K562 (cell line): ENCODE results near the gene TMLHE. TPM values are rescaled to one million over a fixed set of nuclear protein-coding genes. Genes with fewer than 3 reads are reported as not detected.

Source experiments
- E2F5 ChIP-seq: sonication (generic); formaldehyde crosslinking; IDR thresholded peaks from 2 replicates; pipeline ENCODE4 v1.8.0; 2022; ENCODE audit warnings: mild to moderate bottlenecking, missing genetic modification reagents
- ETV1 ChIP-seq: fragments of 450-650 bp; conservative IDR thresholded peaks from 2 replicates; pipeline ENCODE4 v1.6.1; 2016; ENCODE audit warnings: missing genetic modification characterization, control low read depth, low read depth, missing compliant biosample characterization
- GABPB1 ChIP-seq: sonication (generic); formaldehyde crosslinking; IDR thresholded peaks from 2 replicates; pipeline ENCODE4 v1.8.0; 2022; ENCODE audit warnings: mild to moderate bottlenecking, missing genetic modification reagents
- MEIS2 ChIP-seq: fragments of 450-650 bp; IDR thresholded peaks from 2 replicates; pipeline ENCODE4 v1.6.1; 2014; ENCODE audit warnings: mild to moderate bottlenecking; ENCODE audit not compliant: partially characterized antibody
- MGA ChIP-seq: fragments of 450-650 bp; IDR thresholded peaks from 2 replicates; pipeline ENCODE4 v1.6.1; 2016; ENCODE audit warnings: mild to moderate bottlenecking, moderate library complexity
- NRF1 ChIP-seq, 2 experiments: fragments of 450-650 bp; IDR thresholded peaks in 1 of 2; conservative IDR thresholded peaks in 1 of 2; 2 replicates each; pipeline ENCODE4 v1.6.1; 2014; ENCODE audit warnings: mild to moderate bottlenecking in 2 of 2
- RNF2 ChIP-seq: sonication (generic); IDR thresholded peaks from 2 replicates; pipeline ENCODE4 v1.6.1; 2016
- SIN3A ChIP-seq, 2 experiments: fragments of 150-350 bp in 1 of 2; IDR thresholded peaks; 2 replicates each; pipeline ENCODE4 v1.6.1; 2011 to 2016; ENCODE audit warnings: borderline replicate concordance in 2 of 2, low read depth in 2 of 2, low read length in 2 of 2, mild to moderate bottlenecking in 2 of 2, moderate library complexity in 2 of 2; ENCODE audit not compliant: control insufficient read depth in 1 of 2
- ZBTB7A ChIP-seq: IDR thresholded peaks from 2 replicates; pipeline ENCODE4 v1.6.1; 2011; ENCODE audit warnings: low read depth, mild to moderate bottlenecking, low read length, moderate library complexity, borderline replicate concordance; ENCODE audit not compliant: control insufficient read depth
- ZC3H11A ChIP-seq: IDR thresholded peaks from 2 replicates; pipeline ENCODE4 v1.6.1; 2012; ENCODE audit warnings: low read depth, low read length, improper control_type of control experiment
- ZNF76 ChIP-seq: fragments of 250-450 bp; sonication (Bioruptor Pico); IDR thresholded peaks from 2 replicates; pipeline ENCODE4 v1.4.0; 2020; ENCODE audit warnings: mild to moderate bottlenecking, moderate library complexity, borderline replicate concordance
- polyA plus RNA-seq, 8 experiments: library from polyadenylated mRNA; depleted of rRNA in 4 of 8; stranded (reverse) in 5 of 8; unstranded in 3 of 8; fragments of >200 nt; fragmentation: Nextera tagmentation in 2 of 8; fragmentation: Illumina TruSeq in 1 of 8; extraction: Ambion mirVana in 2 of 8; extraction: Trizol in 1 of 8; gene quantifications; 2 replicates each; pipeline versions ENCODE4 v1.2.1 to v1.2.3, GENCODE V29; 2011 to 2014; ENCODE audit warnings: inconsistent platforms in 1 of 8, missing spikeins in 1 of 8
- total RNA-seq, 7 experiments: library from RNA; depleted of rRNA in 6 of 7; stranded (reverse); fragments of >200 nt in 6 of 7; fragmentation: Illumina TruSeq in 2 of 7; extraction: Trizol in 2 of 7; gene quantifications; 2 replicates each; pipeline versions ENCODE4 v1.2.1 to v1.2.3, GENCODE V29; 2011 to 2021; ENCODE audit warnings: low replicate concordance in 1 of 7
- TF ChIP-seq, protein P1 (sequence below): fragments of 200-800 bp; sonication (Bioruptor generic); IDR thresholded peaks from 2 replicates; pipeline ENCODE4 v1.6.1; 2017; ENCODE audit warnings: missing genetic modification characterization, missing compliant biosample characterization

The TMLHE gene
- total and polyA plus RNA-seq, 9 of the 15 experiments (the other 6 are each of a cell fraction or from before 2014, with no cell fraction given): 6.5 to 34.3 (median 17.9) TPM

DNA sequence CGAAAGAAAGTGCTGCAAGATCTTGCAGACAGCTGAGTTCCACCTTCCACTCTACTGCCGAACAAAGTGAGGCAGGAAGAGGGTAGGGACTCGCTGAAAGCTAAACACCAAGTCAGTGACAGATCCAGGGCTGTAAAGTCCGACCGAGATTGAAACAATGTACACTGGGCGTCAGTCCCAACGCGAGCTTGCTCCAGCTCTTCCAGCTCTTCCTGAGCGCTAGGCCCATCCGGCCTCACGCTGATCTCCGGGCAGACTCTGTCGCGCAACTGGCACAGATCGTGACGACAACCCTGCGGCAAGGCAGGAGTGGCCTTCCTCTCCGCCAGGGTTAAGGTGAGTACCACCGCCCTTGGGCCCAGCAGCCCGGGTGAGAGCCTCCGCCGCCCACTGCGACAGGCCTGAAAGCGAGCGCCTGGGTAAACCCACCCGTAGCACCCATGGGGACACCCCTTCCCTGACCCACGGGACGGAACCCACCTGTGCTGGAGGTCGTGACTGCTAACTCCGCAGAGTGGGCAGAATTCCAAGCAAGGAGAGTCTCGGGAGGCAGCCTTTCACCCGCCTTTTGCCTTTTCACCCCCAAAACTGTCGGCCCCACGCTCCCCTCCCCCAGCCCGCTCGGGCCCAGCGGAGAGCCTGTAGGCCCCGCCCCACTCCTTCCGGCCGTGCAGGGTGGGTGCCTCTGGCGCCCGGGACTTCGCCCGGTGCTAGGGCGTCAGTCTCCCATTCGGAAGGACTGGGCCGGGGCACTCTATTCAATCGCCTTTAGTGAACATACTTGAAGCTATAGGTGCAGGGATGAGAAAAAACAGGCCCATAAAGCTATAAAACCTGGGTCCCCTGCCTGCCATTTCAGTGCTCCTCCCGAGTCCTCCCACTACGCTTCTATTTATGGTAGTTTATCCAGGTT, at the start of gene TMLHE, which contains the start of gene SPRY3 (continued):
- TF ChIP-seq MGA (peak; percentile 52), SIN3A (IDR thresholded peaks at IDR 0.05; ENCODE audit: borderline replicate concordance in 2 of 2, control insufficient read depth in 1 of 2, low read depth in 2 of 2, low read length in 2 of 2) (peak; percentile 34 to 36; a peak in 1 of 4 replicates), ZBTB7A (peak; percentile 34; the same call in 1 of the 2 replicates), E2F5 (0 out of 2 replicates have a peak, but pooled peaks have one; percentile 31), GABPB1 (CRISPR knock-in tag) (peak; percentile 82), MEIS2 (no peak), ZNF76 (CRISPR knock-in tag) (no peak), ZC3H11A (no peak), ETV1 (tag) (0 out of 2 replicates have a peak, but pooled peaks have one; percentile 36), NRF1 (conservative IDR thresholded peaks at IDR 0.05 in 1 of 2, IDR thresholded peaks at IDR 0.05 in 1 of 2) (peak; percentile 33 to 56; a peak in 3 of 4 replicates), RNF2 (peak; percentile 26; the same call in 1 of the 2 replicates)
- TF ChIP-seq, protein P1, sequence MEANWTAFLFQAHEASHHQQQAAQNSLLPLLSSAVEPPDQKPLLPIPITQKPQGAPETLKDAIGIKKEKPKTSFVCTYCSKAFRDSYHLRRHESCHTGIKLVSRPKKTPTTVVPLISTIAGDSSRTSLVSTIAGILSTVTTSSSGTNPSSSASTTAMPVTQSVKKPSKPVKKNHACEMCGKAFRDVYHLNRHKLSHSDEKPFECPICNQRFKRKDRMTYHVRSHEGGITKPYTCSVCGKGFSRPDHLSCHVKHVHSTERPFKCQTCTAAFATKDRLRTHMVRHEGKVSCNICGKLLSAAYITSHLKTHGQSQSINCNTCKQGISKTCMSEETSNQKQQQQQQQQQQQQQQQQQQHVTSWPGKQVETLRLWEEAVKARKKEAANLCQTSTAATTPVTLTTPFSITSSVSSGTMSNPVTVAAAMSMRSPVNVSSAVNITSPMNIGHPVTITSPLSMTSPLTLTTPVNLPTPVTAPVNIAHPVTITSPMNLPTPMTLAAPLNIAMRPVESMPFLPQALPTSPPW (CRISPR knock-in tag): peak; percentile 73; the same call in 1 of the 2 replicates
